Peyer's patch (tissue), 4 donors: ENCODE results near the gene TRAF3.

Experiments used
- POLR2A ChIP-seq, 2 donors: fragments of 450-650 bp; IDR thresholded peaks; one replicate each; pipeline ENCODE4 v1.5.1; 2017; ENCODE audit warnings: antibody characterized with exemption in 2 of 2, mild to moderate bottlenecking in 2 of 2, moderate library complexity in 2 of 2
- TF ChIP-seq, protein P1 (sequence below), 6 experiments: fragments of 450-650 bp in 4 of 6; fragments of 200-600 bp in 2 of 6; sonication (generic) in 1 of 6; IDR thresholded peaks; one replicate each; pipeline ENCODE4 v1.5.1; 2017 to 2019; ENCODE audit warnings: antibody characterized with exemption in 6 of 6, mild to moderate bottlenecking in 3 of 6, moderate library complexity in 1 of 6

DNA sequence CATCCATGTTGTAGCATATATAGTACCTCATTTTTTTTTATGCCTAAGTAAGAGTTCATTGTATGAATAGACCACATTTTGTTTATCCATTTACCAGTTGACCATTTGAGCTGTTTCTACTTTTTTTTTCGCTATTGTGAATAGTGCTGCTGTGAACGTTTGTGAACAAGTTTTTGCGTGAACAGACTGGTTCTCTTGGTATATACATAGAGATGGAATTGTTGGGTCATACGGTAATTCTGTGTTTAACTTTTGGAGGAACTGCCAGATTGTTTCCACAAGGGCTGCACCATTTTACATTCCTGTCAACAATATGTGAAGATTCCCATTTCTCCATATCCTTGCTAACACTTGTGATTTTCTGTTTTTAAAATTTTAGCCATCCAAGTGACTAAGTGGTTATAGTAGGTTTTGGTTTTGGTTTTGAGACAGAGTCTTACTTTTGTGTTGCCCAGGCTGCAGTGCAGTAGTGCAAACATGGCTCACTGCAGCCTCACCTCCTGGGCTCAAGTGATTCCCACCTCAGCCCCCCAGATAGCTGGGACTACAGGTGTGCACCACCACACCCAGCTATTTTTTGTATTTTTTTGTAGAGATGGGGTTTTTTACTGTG lies 76.9 kb downstream of the TRAF3 start:
- no peak for TF ChIP-seq POLR2A (IDR thresholded peaks at IDR 0.05)
- TF ChIP-seq, protein P1, sequence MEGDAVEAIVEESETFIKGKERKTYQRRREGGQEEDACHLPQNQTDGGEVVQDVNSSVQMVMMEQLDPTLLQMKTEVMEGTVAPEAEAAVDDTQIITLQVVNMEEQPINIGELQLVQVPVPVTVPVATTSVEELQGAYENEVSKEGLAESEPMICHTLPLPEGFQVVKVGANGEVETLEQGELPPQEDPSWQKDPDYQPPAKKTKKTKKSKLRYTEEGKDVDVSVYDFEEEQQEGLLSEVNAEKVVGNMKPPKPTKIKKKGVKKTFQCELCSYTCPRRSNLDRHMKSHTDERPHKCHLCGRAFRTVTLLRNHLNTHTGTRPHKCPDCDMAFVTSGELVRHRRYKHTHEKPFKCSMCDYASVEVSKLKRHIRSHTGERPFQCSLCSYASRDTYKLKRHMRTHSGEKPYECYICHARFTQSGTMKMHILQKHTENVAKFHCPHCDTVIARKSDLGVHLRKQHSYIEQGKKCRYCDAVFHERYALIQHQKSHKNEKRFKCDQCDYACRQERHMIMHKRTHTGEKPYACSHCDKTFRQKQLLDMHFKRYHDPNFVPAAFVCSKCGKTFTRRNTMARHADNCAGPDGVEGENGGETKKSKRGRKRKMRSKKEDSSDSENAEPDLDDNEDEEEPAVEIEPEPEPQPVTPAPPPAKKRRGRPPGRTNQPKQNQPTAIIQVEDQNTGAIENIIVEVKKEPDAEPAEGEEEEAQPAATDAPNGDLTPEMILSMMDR (IDR thresholded peaks at IDR 0.05) = no peak
